GM10248 (cell line): ENCODE results near the gene LTF.

ENCODE experiments used
- CTCF ChIA-PET: fragments of 300-600 bp; sonication (Branson Sonifier 250); formaldehyde crosslinking; extraction: SDS; loops from one replicate; lab custom pipeline; 2021; ENCODE audit warnings: antibody characterized with exemption; lab: Yijun Ruan, JAX
- POLR2A ChIA-PET: fragments of 350-650 bp; sonication (Branson Sonifier 250); formaldehyde crosslinking; extraction: SDS; loops from one replicate; lab custom pipeline; 2020; ENCODE audit warnings: antibody characterized with exemption; lab: Yijun Ruan, JAX
- DNase-seq: peaks from one replicate; pipeline ENCODE4 v3.0.0; 2012; ENCODE audit errors: extremely low spot score
- TF ChIP-seq, protein P1 (sequence below): IDR thresholded peaks from 2 replicates; pipeline ENCODE4 v1.5.1; 2012; ENCODE audit warnings: mild to moderate bottlenecking, low read depth; ENCODE audit errors: extremely low read depth, missing control alignments, control extremely low read depth

LTF gene

DNA sequence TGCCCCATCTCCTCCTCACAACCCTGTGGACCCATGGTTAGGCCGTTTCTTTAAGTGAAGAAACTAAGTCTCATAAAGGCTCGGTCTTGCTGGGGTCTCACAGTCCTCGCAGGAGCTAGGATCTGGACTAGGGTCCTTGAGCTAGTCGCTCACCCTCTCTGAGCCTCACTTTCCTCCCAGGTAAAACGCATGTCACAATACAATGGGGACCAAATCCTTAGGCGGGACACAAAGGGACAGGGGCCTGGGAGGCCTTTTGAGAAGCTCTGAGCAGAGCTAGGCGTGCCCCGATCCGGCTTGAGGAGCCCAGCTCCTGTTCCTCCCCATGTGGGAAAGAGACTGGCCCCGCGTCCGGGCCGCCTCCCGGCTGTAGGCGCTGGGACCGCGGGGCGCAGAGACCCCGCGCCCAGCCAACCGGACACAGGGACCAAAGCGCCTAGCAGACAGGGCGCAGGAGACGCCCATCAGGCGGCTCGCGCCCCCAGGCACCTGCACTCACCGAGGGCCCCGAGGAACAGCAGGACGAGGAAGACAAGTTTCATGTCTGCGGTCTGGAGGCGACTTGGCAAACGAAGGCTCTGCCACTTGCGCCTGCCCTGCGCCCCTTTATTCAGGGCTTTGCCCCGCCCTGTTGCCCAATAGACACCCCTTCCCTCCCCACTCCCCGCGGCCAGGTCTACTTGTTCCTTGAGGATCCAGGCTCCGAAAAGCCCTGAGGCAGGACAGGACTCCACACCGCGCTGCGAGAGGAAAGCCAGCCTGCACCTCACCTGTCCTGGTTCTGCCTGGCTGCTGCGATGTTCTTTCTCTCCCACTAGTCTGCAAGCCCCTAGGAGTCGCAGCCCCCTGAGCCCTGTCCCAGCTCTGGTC lies at the start of gene LTF:
Gene LTF (minus strand): TSS at position 580 of the 870 bp plus-strand sequence. CDS start 38 bp downstream, at position 542.
- POLR2A ChIA-PET = no interaction called here

DNA sequence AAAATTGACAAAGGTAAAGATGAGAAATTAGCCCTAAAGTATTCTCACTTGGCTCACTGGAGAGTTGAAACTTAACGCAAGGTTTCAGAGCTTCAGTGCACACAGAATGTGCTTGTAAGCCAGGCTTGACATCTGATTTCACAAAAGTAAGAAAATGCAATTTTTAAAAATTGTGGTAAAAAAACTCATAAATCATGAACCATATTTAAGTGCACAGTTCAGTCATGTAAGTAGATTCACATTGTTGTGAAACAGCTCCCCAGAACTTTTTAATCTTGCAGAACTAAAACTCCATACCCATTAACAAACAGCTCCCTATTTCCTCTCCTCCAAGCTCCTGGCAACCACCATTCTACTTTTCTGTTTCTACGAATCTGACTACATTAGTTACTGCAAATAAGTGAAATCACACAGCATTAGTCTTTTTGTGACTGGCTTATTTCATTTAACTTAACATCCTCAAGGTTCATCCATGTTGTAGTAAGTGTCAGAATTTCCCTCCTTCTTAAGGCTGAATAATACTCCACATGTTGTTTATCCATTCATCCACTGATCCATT lies 47.6 kb upstream of the LTF start:
- TF ChIP-seq, protein P1, sequence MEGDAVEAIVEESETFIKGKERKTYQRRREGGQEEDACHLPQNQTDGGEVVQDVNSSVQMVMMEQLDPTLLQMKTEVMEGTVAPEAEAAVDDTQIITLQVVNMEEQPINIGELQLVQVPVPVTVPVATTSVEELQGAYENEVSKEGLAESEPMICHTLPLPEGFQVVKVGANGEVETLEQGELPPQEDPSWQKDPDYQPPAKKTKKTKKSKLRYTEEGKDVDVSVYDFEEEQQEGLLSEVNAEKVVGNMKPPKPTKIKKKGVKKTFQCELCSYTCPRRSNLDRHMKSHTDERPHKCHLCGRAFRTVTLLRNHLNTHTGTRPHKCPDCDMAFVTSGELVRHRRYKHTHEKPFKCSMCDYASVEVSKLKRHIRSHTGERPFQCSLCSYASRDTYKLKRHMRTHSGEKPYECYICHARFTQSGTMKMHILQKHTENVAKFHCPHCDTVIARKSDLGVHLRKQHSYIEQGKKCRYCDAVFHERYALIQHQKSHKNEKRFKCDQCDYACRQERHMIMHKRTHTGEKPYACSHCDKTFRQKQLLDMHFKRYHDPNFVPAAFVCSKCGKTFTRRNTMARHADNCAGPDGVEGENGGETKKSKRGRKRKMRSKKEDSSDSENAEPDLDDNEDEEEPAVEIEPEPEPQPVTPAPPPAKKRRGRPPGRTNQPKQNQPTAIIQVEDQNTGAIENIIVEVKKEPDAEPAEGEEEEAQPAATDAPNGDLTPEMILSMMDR = no peak
- DNase-seq = no peak
- POLR2A ChIA-PET = no interaction called here
- CTCF ChIA-PET = interaction anchor here (1.3 to 2.0 kb wide), 2 partner anchors 10 to 15 kb away, joined by 3 to 7 read pairs; no protein-coding TSS in a partner anchor

More for the DNA sequence above, at the start of gene LTF:
- DNase-seq = no peak
- CTCF ChIA-PET = interaction anchor here (2.0 kb wide), 1 partner anchor 24 kb away, joined by 12 read pairs; no protein-coding TSS in a partner anchor
- TF ChIP-seq, protein P1 = no peak

DNA sequence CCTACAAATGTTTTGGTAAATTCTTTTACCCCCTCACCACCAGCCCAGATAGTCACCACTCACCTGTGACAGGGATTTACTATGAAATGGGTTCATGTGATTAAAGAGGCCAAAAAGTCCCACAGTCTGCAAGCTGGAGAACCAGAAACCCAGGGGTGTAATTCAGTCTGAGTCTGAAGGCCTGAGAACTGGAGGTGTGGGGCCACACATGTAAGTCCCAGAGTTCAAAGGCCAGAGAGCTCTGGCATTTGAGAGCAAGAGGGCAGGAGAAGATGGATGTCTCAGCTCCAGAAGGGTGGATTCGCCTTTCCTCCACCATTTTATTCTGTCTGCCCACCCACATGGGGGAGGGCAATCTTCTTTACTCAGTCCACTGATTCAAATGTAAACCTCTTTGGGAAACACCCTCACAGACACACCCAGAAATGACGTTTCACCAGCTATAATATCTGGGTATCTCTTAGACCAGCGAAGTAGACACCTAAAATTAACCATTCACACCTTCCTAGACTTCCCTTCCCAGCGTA lies 45.0 kb upstream of the LTF start:
- TF ChIP-seq, protein P1 = no peak
- ChIA-PET CTCF (interaction anchor here (1.0 to 2.3 kb wide), 4 partner anchors 13 to 120 kb away, joined by 3 to 16 read pairs (median 4); no protein-coding TSS in a partner anchor), POLR2A (no interaction called here)
- DNase-seq = no peak

DNA sequence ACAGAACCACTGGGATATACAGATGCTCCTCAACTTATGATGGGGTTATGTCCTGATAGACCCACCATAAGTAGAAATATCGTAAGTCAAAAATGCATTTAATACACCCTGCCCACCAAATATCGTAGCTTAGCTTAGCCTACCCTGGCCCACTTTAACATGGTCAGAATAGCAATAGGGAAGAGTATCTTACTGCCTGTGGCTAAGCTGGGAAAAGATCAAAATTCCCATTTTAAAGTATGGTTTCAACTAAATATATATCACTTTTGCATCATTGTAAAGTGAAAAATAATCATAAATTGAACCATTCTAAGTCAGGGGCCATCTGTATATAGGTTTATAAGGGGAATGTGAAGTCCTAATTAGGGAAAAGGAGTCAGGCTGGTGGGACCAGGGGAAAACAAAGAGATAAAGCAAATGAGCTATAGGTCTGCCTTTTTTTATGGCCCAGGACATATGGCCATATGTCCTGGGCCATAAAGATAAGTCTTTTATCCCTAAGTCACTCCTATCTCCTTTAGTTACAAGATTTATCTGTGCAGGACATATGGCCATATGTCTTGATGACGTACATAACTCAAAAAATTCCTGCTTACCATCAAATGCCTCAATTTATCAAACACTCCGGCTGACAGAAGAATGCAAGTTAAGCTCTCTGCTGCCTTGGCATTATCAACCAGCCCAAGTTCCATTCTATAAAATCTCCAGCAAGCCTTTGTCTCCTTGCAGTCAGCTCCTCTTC lies 44.3 kb upstream of the LTF start:
- POLR2A ChIA-PET = no interaction called here
- TF ChIP-seq, protein P1 = no peak
- DNase-seq = no peak
- CTCF ChIA-PET = interaction anchor here (1.0 to 2.3 kb wide), 4 partner anchors 12 to 121 kb away, joined by 3 to 16 read pairs (median 4); no protein-coding TSS in a partner anchor

DNA sequence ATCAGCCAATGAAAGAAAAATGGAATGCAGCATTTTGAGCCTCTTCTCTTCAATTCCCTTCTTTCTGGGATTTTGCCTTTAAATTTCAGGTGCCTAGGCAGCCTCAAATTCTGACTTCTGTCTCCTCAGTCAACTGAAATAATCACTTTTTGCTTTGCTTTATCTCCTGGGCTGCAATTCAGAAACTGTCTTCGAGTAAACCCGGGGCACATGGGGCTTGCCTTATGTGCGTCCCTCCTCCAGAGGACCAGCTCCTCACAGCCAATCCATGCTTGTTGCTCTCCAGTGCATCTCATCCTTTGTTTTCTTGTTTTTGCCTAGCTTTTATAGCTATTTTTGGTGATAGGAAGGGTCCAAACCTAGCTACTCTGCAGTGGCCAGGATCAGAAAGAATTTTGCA lies 41.8 kb upstream of the LTF start:
- DNase-seq = no peak
- TF ChIP-seq, protein P1 = no peak
- POLR2A ChIA-PET = no interaction called here
- CTCF ChIA-PET = no interaction called here

DNA sequence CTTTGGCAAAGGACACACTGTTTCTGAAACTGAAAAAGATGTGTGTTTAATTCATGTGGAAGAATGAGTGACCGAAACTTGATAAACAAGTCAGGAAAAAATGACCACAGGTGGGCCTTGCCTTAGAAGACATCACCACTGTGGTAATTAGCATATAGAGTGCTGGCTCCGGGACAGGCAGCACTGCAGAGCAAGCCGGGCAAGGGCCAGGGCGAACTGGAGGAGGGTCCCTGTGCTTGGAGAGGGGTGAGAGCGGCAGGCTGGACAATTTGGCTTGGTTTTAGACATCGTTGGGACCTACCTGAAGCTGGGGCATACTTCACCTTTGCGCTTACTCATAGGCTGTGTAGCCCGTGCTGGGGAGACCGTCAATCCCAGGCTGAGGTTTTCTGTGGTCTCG lies 41.2 kb upstream of the LTF start:
- POLR2A ChIA-PET = no interaction called here
- no peak for DNase-seq
- TF ChIP-seq, protein P1 = no peak
- CTCF ChIA-PET = interaction anchor here (1.3 kb wide), 1 partner anchor 52 kb away, joined by 3 read pairs; no protein-coding TSS in a partner anchor
